ENCODE data around the gene SUMF2.
A peak's percentile ranks its signal among the peaks of the same experiment; 100 is the strongest.
"Not testable (repeated sequence)": the region's sequence is repeated elsewhere in the genome, so short reads cannot be mapped to it uniquely, and the experiment has no call there.

The SUMF2 gene

DNA sequence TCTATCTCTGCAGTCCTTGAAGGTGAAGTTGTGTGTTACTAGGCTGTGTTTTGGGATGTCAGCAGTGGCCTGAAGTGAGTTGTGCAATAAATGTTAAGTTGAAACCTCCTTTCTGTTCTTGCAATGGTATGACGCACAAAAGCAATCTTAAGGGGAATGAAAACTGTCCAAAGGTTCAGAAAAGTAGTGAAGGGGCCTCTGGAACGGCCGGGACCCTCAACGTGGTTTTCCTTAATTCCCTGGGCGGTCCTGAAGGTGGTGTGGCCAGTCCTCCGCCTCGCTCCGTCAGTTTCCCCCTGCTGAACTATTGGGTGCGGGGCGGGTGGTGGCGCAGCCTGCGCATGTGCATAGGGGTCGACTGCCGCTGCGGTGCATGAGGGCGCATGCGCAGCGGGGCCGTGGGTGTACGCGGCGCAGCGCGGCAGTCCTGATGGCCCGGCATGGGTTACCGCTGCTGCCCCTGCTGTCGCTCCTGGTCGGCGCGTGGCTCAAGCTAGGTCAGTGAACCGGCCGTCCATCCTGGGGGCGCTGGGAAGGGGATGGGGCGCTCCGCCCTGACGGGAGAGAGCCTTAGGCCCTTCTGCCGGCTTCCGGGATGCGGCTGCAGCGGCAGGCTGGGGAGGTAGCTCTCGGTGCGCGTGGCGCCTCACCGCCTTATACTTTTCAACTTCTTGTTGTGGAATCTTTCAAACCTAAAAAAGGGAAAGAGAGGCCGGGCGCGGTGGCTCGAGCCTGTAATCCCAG, at the start of gene SUMF2:
TSS of gene SUMF2 (plus strand) at position 405 of the 744 bp plus-strand sequence. CDS start at position 431, 26 bp downstream.
- peak; percentile 90 for DNase-seq (ENCODE audit: low spot score)

DNA sequence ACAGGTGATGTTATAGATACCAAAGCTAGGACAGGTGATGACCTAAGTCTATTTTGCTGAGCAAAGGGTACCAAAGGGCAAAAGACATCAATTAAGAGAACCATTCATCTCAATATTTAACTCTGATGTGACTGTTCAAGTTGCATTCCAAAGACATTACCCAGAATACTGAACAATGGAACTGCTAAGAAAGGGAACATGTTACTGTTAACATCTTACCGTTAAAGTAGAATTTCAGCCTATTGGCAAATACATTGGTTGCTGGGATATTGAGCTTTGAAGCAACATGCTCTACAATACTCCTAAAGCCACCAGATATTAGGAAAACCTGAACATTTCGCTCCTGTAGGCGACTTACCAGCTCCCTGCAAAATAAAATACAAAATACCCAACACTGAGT, 47.1 kb upstream of the SUMF2 start:
- not testable (repeated sequence) for DNase-seq (ENCODE audit: low spot score)

DNA sequence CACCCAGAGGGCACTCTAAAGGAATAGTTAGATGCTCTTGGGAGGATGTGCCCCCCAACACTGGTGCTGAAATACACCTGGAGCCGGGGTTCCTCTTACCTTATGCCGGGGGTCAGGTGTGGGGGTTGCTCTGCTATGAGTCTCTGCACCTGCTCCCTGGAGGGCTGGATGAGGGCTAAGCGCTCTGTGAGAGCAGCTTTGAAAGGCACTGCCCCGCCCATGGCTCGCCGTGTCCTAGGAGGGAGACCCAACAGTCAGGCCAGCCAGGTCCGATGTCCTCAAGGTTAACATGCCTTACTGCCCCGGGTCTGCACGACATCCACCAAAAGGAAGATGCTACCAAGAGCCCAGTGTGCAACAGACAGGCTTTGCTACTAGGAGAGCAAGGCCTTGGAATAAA, 44.6 kb upstream of the SUMF2 start:
- DNase-seq (ENCODE audit: low spot score) = no peak

DNA sequence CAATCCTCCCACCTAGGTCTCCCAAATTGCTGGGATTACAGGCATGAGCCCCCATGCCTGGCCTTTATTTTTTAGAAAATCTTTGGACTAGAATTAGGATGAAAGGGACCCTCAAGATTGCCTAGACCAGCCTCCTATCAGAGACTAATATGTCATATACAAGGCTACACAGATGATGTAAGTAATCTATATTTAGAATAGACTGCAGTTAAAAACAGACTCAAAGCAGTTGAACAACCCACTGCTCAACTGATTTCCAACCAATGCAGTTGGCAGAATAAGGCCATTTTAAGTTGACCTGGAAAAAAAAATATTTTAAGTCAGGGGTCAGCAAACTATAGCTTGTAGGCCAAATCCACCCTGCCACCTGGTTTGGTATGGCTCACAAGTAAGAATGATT, 40.6 kb upstream of the SUMF2 start:
- DNase-seq (ENCODE audit: low spot score) = no peak

DNA sequence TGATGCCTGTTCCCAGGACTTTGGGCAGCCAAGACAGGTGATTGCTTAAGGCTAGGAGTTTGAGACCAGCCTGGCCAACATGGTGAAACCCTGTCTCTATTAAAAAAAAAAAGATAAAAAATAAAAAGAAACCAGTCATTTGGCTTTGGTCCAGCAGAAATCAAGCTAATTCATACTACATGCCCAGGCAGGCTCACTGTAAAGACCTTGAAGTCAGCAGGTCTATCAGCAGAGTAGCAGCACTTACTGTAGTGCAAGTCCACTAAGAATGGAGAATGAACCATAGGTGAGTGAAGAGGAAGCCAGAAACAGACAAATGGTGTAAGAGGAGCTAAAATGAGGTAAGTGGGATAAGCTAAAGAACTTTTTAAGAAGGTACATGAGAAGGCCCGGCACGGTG, 37.5 kb upstream of the SUMF2 start:
- no peak for DNase-seq (ENCODE audit: low spot score)

DNA sequence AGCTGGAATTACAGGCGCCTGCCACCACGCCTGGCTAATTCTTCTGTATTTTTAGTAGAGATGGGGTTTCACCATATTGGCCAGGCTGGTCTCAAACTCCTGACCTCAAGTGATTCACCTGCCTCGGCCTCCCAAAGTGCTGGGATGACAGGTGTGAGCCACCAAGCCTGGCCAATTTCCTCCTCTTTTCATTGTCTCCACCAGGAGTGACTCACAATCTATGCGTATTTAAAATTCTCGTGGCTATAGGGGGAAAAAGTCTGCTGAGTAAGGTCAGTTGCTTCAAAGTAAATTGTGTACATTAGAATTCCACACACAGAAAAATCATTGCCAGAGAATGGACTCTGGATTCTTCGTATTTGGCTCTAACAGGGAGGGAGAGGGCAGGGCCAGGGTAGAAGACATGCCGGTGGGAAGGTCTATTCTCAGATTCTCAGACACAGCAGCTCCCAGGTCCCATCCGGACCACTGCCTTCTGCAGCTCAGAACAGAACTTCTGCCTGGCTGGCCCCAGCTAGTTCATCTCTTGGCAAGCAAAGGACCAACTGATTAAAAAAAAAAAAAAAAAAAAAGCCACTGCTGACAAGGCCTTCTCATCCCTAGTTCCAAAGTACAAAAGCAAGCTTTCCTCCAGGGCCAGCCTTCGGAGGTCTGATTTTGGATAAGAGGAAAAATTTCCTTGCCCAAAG, 35.0 kb upstream of the SUMF2 start:
- no peak for DNase-seq (ENCODE audit: low spot score)

DNA sequence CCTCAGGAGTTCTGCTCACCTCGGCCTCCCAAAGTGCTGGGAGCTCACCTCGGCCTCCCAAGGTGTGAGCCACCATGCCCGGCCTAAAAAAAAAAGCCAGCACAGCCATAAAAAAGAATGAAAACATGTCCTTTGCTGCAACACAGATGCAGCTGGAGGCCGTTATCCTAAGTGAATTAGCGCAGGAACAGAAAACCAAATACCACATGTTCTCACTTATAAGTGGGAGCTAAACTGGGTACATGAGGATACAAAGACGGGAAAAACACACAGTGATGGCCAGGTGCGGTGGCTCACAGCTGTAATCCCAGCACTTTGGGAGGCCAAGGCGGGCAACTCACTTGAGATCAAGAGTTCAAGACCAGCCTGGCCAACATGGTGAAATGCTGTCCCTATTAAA, 33.7 kb upstream of the SUMF2 start:
- no peak for DNase-seq (ENCODE audit: low spot score)

DNA sequence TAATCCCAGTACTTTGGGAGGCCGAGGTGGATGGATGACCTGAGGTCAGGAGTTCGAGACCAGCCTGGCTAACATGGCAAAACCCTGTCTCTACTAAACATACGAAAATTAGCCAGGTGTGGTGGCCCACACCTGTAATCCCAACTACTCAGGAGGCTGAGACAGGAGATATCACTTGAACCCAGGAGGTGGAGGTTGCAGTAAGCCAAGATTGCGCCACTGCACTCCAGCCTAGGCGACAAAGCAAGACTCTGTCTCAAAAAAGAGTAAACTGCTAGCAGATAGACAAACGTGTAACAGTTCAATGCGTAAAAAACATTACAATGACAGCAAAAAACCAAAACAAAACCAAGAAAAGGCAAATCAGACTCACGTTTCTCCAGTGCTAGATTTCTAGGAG, 32.5 kb upstream of the SUMF2 start:
- not testable (repeated sequence) for DNase-seq (ENCODE audit: low spot score)

DNA sequence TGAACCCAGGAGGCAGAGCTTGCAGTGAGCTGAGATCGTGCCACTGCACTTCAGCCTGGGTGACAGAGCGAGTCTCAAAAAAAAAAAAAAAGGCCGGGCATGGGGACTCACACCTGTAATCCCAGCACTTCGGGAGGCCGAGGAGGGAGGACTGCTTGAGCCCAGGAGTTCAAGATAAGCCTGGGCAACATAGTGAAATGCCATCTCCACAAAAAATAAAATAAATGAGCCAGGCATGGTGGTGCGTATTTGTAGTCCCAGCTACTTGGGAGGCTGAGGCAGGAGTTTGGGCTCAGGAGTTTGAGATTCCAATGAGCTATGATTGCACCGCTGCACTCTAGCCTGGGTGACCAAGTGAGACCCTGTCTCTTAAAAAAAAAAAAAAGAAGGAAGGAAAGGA, 31.5 kb upstream of the SUMF2 start:
- not testable (repeated sequence) for DNase-seq (ENCODE audit: low spot score)

DNA sequence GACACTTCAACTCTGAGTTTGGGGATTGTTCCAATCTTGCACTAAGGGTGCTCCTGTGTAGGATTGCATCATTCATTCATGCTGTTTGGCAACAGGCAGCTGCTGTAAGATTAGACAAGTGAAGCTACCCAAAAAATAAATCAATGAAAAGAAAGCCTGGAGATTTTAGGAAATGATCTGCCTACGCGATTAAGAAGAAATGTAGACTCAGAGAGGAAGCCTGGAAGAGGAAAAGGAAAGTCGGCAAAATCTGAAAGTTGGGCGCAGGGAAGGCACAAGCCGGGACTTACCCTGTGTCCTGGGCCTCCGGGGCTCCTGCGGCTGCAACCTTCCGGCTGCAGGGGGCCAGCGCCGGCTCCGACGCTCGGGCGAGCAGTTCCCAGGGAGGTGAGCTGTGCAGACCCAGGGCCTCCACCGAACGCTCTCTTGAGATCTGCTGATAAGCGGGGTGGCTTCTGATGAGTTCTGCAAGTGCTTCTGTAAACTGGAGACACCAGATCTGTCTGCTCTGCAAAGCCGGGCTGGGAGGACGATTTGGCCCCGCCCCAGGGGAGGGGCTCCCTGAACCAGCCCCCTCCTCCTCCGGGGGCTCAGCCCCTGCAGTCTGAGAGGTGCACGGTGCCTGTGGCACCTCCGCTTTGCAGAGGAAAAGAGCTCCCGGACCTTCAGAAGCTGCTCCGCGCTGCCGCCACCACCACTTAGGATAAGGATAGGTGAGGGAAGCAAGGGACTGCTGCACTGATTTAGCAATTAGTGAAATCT, 30.2 kb upstream of the SUMF2 start:
- DNase-seq (ENCODE audit: low spot score) = no peak

DNA sequence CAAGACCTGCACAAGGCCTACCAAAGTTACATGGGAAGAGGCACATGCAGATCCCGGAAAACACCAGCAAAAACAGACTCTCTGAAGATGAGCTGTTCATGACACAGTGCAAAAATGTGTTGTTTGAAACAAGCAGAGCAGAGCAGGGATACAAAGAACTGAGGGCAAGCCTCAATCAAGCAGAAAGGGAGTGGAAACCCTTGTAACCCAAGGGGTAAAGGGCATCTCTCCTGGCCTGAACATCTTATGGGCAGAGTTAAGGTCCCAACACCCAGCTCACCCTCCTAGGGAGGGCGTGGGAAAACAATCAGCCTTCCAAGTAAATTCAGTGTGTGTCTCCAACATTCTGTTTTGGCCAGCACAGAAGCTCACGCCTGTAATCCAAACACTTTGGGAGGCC, 23.4 kb upstream of the SUMF2 start:
- no peak for DNase-seq (ENCODE audit: low spot score)

DNA sequence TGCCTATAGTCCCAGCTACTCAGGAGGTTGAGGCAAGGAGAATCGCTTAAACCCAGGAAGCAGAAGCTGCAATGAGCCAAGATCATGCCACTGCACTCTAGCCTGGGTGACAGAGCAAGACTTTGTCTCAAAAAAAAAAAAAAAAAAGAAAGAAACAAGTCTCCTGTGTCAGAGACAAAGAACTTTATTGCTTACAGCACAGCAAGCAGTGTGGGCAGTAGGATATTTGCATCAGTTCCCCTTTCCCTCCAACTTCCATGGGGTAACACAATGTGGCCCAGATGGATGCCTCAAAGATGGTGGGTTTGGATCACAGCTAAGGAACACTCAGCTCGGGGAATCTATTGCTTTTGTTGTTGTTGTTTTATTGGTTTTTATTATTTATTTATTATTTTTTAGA, 18.3 kb upstream of the SUMF2 start:
- DNase-seq (ENCODE audit: low spot score) = not testable (repeated sequence)

DNA sequence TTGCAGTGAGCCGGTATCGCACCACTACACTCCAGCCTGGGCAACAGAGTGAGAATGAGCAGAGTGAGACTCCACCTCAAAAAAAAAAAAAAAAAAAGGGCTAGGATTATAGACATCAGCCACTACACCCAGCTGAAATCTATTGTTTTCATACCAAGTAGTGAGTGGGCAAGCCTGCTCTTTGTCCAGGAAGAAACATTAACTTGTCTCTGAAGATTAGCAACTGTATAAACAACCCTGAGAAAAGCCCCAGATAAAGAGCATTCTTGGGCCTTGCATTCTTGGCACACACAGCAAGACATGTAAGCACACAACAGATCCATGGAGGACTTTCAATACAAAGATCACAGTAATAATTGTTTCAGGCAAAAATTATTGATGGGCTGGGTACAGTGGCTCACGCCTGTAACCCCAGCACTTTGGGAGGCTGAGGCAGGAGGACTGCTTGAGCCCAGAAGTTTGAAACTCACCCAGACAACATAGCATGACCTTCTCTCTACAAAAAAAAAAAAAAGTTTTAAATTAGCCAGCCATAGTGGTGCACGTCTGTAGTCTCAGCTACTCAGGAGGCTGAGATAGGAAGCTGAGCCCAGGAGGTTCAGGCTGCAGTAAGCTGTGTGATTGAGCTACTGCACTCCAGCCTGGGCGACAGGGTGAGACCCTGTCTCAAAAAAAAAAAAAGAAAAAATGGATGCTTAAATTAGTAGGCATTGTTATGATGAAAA, 17.2 kb upstream of the SUMF2 start:
- no peak for DNase-seq (ENCODE audit: low spot score)

DNA sequence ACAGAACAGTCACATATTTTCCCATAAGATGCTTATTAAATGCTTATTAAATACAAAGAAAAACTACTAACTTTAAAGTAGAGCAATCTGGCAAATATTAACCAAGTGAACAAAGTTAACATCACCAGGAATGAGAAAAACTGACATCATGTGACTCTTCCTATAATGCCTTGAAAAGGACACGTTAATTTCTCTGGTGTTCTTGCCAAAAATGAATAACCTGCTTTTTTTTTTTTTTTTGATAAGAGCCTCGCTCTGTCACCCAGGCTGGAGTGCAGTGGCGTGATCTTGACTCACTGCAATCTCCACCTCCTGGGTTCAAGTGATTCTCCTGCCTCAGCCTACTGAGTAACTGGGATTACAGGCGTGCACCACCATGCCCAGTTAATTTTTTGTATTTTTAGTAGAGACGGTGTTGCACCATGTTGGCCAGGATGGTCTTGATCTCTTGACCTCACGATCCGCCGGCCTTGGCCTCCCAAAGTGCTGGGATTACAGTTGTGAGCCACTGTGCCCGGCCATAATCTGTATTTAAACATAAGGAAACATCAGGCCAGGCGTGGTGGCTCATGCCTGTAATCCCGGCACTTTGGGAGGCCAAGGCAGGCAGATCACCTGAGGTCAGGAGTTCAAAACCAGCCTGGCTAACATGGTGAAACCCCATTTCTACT, 16.5 kb upstream of the SUMF2 start:
- peak; percentile 27 for DNase-seq (ENCODE audit: low spot score)

DNA sequence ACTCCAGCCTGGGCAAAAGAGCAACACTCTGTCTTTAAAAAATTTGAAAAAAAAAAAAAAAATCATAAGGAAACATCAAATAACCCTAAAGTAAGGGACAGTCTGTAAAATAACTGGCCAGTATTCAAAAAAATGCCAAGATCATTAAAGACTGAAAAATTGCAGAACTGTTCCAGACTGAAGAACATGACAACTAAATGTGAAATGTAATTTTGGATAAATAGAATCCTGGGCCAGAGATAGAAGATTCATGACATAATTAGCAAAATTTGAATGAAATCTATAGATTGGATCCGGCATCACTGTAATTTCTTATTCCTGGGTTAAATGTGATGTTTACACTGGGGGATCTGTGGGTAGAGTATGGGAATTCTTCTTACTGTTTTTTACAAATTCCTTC, 15.8 kb upstream of the SUMF2 start:
- DNase-seq (ENCODE audit: low spot score) = no peak

DNA sequence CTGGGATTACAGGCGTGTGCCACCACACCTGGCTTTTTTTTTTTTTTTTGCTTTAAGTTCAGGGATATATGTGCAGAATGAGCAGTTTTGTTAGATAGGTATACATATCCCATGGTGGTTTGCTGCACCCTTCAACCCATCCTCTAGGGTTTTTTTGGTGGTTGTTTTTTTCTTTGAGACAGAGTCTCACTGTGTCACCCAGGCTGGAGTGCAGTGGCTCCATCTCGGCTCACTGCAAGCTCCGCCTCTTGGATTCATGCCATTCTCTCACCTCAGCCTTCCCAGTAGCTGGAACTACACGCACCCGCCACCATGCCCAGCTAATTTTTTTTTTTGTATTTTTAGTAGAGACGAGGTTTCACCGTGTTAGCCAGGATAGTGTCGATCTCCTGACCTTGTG, 15.3 kb upstream of the SUMF2 start:
- not testable (repeated sequence) for DNase-seq (ENCODE audit: low spot score)

DNA sequence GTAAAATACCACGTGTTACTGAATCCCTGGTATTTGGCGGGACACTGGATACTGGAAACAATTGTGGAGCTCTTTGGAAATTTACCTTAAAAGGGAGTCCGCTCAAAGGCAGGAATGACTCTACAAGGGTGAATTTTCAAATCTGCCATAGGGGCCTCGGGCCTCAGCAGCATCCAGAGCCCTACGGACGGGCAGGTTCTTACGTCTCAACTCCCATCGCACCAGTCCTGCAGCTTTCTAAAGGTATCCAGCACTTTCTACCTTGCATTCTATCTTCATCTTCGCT, 13.1 kb upstream of the SUMF2 start:
- DNase-seq (ENCODE audit: low spot score) = no peak

DNA sequence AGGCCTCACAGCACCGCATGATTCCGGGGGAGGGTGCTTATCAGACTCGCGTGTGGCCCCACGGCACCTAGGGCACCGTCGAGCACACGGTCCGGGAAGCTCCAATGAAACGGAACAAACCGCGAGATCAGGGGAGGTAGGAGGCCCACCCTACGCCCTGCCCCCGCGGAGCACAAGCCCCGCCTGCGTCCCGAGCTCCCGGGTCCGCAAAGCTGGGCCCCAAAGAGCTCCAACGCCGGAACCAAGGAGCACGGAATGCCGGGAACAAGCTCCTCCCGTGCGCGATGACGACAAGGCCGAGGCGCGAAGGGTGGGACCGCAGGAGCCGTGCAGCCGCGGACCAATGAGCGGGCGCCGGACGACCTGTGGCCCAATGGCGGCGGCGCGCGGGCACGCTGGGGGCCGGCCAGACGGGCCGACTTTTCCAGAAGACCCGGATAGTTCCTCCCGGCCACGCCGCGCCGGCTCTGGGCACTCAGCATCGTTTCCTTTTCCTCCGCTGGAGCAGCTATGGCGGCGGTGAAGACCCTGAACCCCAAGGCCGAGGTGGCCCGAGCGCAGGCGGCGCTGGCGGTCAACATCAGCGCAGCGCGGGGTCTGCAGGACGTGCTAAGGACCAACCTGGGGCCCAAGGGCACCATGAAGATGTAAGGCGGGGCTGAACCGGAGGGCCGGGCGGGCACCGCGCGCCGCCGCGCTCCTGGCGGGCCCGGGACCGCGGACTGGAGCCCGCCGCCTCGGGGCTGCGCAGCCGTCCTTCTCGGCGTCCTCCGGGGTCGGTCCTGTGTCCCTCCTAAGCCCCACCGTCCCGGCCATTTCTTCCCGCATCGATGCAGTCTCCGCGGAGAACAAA, 12.5 kb upstream of the SUMF2 start, which contains the start of the genes CCT6A and PSPH:
TSS of gene CCT6A (plus strand) at position 427 of the 853 bp plus-strand sequence. CDS start at position 511, 84 bp downstream.
TSS of gene PSPH (minus strand) at position 106 of the 853 bp plus-strand sequence. CDS start 30,232 bp downstream, outside the sequence.
- peak; percentile 93 for DNase-seq (ENCODE audit: low spot score)

DNA sequence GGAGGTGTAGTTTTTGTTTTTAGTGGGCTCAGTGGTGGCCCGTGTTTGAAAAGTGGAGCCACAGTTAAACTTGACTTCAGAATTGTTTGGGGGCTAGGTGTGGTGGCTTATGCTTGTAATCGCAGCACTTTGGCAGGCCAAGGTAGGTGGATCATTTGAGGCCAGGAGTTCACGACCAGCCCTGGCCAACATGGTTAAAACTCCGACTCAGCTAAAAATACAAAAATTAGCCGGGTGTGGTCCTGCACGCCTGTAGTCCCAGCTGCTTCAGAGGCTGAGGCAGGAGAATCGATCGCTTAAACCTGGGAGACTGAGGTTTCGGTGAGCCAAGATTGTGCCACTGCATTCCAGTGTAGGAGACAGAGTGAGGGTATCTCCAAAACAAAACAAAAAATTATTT, 10.7 kb upstream of the SUMF2 start:
- no peak for DNase-seq (ENCODE audit: low spot score)

DNA sequence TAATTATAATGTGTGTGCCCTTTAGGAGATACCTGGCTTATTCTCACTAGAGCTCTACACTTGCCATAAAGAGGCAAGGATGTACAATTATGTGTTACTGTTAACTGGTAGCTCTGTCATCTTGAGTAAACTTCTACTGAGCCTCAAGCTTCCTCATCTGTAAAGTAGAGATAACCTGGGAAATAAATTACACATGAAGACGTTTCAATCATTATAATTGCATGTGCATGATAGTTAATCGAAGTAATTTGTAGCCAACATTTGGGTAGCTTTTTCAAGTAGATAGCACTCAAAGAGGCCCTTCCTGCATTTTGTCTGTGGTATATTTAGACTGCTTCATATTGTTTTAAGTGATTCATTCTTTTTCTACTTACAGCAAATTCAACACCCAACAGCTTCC, 10.1 kb upstream of the SUMF2 start:
- DNase-seq (ENCODE audit: low spot score) = no peak

DNA sequence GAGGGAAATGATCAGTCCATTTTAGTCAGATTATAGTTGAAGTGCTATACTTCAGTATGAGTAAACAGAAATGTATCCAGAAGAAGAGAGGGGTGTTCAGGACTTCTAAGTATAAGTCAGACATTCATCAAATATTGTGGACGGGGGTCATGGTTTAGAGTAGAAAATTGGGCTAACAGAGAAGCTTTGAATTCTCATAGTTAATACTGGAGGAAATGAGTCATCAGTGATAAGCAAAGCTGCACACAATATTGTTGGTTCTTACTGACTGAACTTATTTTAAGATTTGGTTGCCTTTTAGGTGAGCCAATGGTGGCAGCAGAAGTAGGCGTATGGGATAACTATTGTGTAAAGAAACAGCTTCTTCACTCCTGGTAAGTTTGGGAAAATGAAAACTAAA, 1.7 kb upstream of the SUMF2 start:
- no peak for DNase-seq (ENCODE audit: low spot score)

All from hematopoietic multipotent progenitor cell treated with erythropoietin and hydrocortisone succinate and interleukin-3 and kit ligand, for 17 days (in vitro differentiated cells).